ENCODE results near the gene C16orf96. TPM values are rescaled to one million over a fixed set of nuclear protein-coding genes. Genes with fewer than 3 reads are reported as not detected.

C16orf96 gene
- total RNA-seq, 2 experiments from 2014 or later: 0.08 to 0.20 TPM

- H3K27ac Mint-ChIP-seq: no peak overlapping the region
Observed at GRCh38 chr16:4610011-4611005, 54.2 kb downstream of the C16orf96 start.

GRCh38 chr16:4611337-4612021, 55.3 kb downstream of the C16orf96 start:
- H3K27ac Mint-ChIP-seq: peak overlapping the region; percentile 25
- H3K27me3 Mint-ChIP-seq: no peaks in the 10 kb centered on the region
- no peaks in the 10 kb centered on the region for H3K9me3 Mint-ChIP-seq
- peaks cover 17% of the 10 kb centered on the region for H3K4me1 Mint-ChIP-seq
- H3K36me3 Mint-ChIP-seq: no peaks in the 10 kb centered on the region
- no peak overlapping the region for H3K4me3 Mint-ChIP-seq
- no peak for DNase-seq

More at GRCh38 chr16:4610011-4611005, 54.2 kb downstream of the C16orf96 start:
- H3K9me3 Mint-ChIP-seq: no peaks in the 10 kb centered on the region
- H3K27me3 Mint-ChIP-seq: no peaks in the 10 kb centered on the region
- H3K4me1 Mint-ChIP-seq: peaks cover 10% of the 10 kb centered on the region
- no peaks in the 10 kb centered on the region for H3K36me3 Mint-ChIP-seq
- no peak for DNase-seq
- no peak overlapping the region for H3K4me3 Mint-ChIP-seq

GRCh38 chr16:4612474-4612931, 56.4 kb downstream of the C16orf96 start:
- Mint-ChIP-seq H3K27me3 (no peaks in the 10 kb centered on the region), H3K4me3 (no peak overlapping the region), H3K36me3 (no peaks in the 10 kb centered on the region), H3K9me3 (no peaks in the 10 kb centered on the region), H3K27ac (no peak overlapping the region), H3K4me1 (peaks cover 25% of the 10 kb centered on the region)
- DNase-seq: no peak

- H3K27ac Mint-ChIP-seq: no peak overlapping the region
- H3K9me3 Mint-ChIP-seq: no peaks in the 10 kb centered on the region
- H3K36me3 Mint-ChIP-seq: no peaks in the 10 kb centered on the region
Observed at GRCh38 chr16:4612977-4613635, 57.0 kb downstream of the C16orf96 start.

GRCh38 chr16:4613636-4614570, 57.8 kb downstream of the C16orf96 start:
- Mint-ChIP-seq H3K27me3 (no peaks in the 10 kb centered on the region), H3K36me3 (no peaks in the 10 kb centered on the region), H3K9me3 (no peaks in the 10 kb centered on the region), H3K27ac (peak overlapping the region; percentile 62), H3K4me3 (peak overlapping the region; percentile 76), H3K4me1 (peaks cover 28% of the 10 kb centered on the region)
- DNase-seq: peak; percentile 61

More at GRCh38 chr16:4612977-4613635, 57.0 kb downstream of the C16orf96 start:
- H3K4me1 Mint-ChIP-seq: peaks cover 28% of the 10 kb centered on the region
- no peak for DNase-seq
- H3K4me3 Mint-ChIP-seq: peak overlapping the region; percentile 76
- no peaks in the 10 kb centered on the region for H3K27me3 Mint-ChIP-seq

GRCh38 chr16:4614571-4615383, 58.6 kb downstream of the C16orf96 start, which contains the start of gene UBALD1:
Gene UBALD1 (minus strand): TSS chr16:4614888. CDS start chr16:4614797, 91 bp downstream.
- H3K4me1 Mint-ChIP-seq: peaks cover 28% of the 10 kb centered on the region
- no peaks in the 10 kb centered on the region for H3K9me3 Mint-ChIP-seq
- no peaks in the 10 kb centered on the region for H3K27me3 Mint-ChIP-seq
- peak; percentile 91 for DNase-seq
- no peaks in the 10 kb centered on the region for H3K36me3 Mint-ChIP-seq
- H3K4me3 Mint-ChIP-seq: peak within 1 kb of the TSS; percentile 86
- peak within 1 kb of the TSS; percentile 94 for H3K27ac Mint-ChIP-seq

GRCh38 chr16:4615384-4616046, 59.4 kb downstream of the C16orf96 start:
- Mint-ChIP-seq H3K4me1 (peaks cover 28% of the 10 kb centered on the region), H3K27me3 (no peaks in the 10 kb centered on the region), H3K9me3 (no peaks in the 10 kb centered on the region), H3K4me3 (peak overlapping the region; percentile 86), H3K27ac (peak overlapping the region; percentile 94), H3K36me3 (no peaks in the 10 kb centered on the region)
- no peak for DNase-seq

- peak overlapping the region; percentile 96 for H3K27ac Mint-ChIP-seq
- DNase-seq: peak; percentile 98
- H3K4me1 Mint-ChIP-seq: peaks cover 28% of the 10 kb centered on the region
- no peaks in the 10 kb centered on the region for H3K27me3 Mint-ChIP-seq
- H3K9me3 Mint-ChIP-seq: no peaks in the 10 kb centered on the region
- H3K4me3 Mint-ChIP-seq: peak overlapping the region; percentile 92
- no peaks in the 10 kb centered on the region for H3K36me3 Mint-ChIP-seq
Observed at GRCh38 chr16:4616047-4616811, 60.1 kb downstream of the C16orf96 start.

GRCh38 chr16:4617880-4618279, 61.7 kb downstream of the C16orf96 start:
- peaks cover 28% of the 10 kb centered on the region for H3K4me1 Mint-ChIP-seq
- H3K4me3 Mint-ChIP-seq: no peak overlapping the region
- no peak for DNase-seq
- H3K36me3 Mint-ChIP-seq: no peaks in the 10 kb centered on the region
- no peaks in the 10 kb centered on the region for H3K27me3 Mint-ChIP-seq
- no peaks in the 10 kb centered on the region for H3K9me3 Mint-ChIP-seq
- H3K27ac Mint-ChIP-seq: peak overlapping the region; percentile 29

- Mint-ChIP-seq H3K9me3 (no peaks in the 10 kb centered on the region), H3K4me1 (peaks cover 22% of the 10 kb centered on the region), H3K27ac (no peak overlapping the region), H3K36me3 (no peaks in the 10 kb centered on the region), H3K27me3 (no peaks in the 10 kb centered on the region), H3K4me3 (no peak overlapping the region)
- no peak for DNase-seq
Observed at GRCh38 chr16:4618645-4619418, 62.7 kb downstream of the C16orf96 start.

GRCh38 chr16:4623593-4623992, 67.5 kb downstream of the C16orf96 start:
- peaks cover 21% of the 10 kb centered on the region for H3K4me1 Mint-ChIP-seq
- H3K9me3 Mint-ChIP-seq: no peaks in the 10 kb centered on the region
- H3K27me3 Mint-ChIP-seq: no peaks in the 10 kb centered on the region
- H3K4me3 Mint-ChIP-seq: peak overlapping the region; percentile 85
- DNase-seq: no peak
- H3K36me3 Mint-ChIP-seq: peaks cover 18% of the 10 kb centered on the region
- H3K27ac Mint-ChIP-seq: peak overlapping the region; percentile 96
